HG02588 (cell line): ENCODE results near the gene ZFHX3.

ENCODE experiments used
- ATAC-seq: cut with Tn5 transposase; IDR thresholded peaks from one replicate; pipeline ENCODE4 v1.9.1; 2021; ENCODE audit warnings: mild to moderate bottlenecking, moderate library complexity; ENCODE audit not compliant: unreplicated experiment

The ZFHX3 gene

GRCh38 chr16:72910381-72910780 is 137.5 kb downstream of the ZFHX3 start:
- no peak for ATAC-seq

- no peak for ATAC-seq
Observed at GRCh38 chr16:72909196-72909595, 138.7 kb downstream of the ZFHX3 start.

- ATAC-seq = no peak
Observed at GRCh38 chr16:72908362-72909167, 139.4 kb downstream of the ZFHX3 start.

GRCh38 chr16:72905581-72905980 is 142.3 kb downstream of the ZFHX3 start:
- no peak for ATAC-seq

GRCh38 chr16:72903176-72903575 is 144.8 kb downstream of the ZFHX3 start:
- ATAC-seq = no peak

- no peak for ATAC-seq
Observed at GRCh38 chr16:72902206-72902605, 145.7 kb downstream of the ZFHX3 start.

GRCh38 chr16:72901000-72901627 is 146.8 kb downstream of the ZFHX3 start:
- ATAC-seq = no peak

- ATAC-seq = no peak
Observed at GRCh38 chr16:72898216-72898825, 149.6 kb downstream of the ZFHX3 start.

GRCh38 chr16:72897707-72898106 is 150.2 kb downstream of the ZFHX3 start:
- no peak for ATAC-seq

GRCh38 chr16:72896485-72897118 is 151.3 kb downstream of the ZFHX3 start:
- no peak for ATAC-seq

GRCh38 chr16:72895951-72896350 is 152.0 kb downstream of the ZFHX3 start:
- no peak for ATAC-seq

GRCh38 chr16:72894293-72895151 is 153.4 kb downstream of the ZFHX3 start:
- ATAC-seq = no peak

- no peak for ATAC-seq
Observed at GRCh38 chr16:72891291-72892227, 156.4 kb downstream of the ZFHX3 start.

GRCh38 chr16:72890587-72890986 is 157.3 kb downstream of the ZFHX3 start:
- no peak for ATAC-seq

GRCh38 chr16:72889616-72890582 is 158.0 kb downstream of the ZFHX3 start:
- ATAC-seq = no peak

GRCh38 chr16:72887537-72887936 is 160.4 kb downstream of the ZFHX3 start:
- no peak for ATAC-seq

GRCh38 chr16:72886346-72886974 is 161.5 kb downstream of the ZFHX3 start:
- ATAC-seq = no peak

- ATAC-seq = no peak
Observed at GRCh38 chr16:72884573-72884972, 163.4 kb downstream of the ZFHX3 start.
